Uterus (tissue), 2 donors: Measurements from ENCODE around the gene TRIM41.

Experiments used
- CTCF ChIP-seq, 4 experiments: fragments of 200-600 bp in 2 of 4; fragments of 450-650 bp in 2 of 4; sonication (generic) in 2 of 4; IDR thresholded peaks; one replicate each; pipeline ENCODE4 v1.5.1; 2016 to 2019; ENCODE audit warnings: antibody characterized with exemption in 4 of 4, mild to moderate bottlenecking in 2 of 4, moderate library complexity in 1 of 4
- POLR2A ChIP-seq, 2 donors: fragments of 450-650 bp; IDR thresholded peaks; one replicate each; pipeline ENCODE4 v1.6.1; 2016; ENCODE audit warnings: antibody characterized with exemption in 2 of 2, mild to moderate bottlenecking in 1 of 2, moderate library complexity in 1 of 2

DNA sequence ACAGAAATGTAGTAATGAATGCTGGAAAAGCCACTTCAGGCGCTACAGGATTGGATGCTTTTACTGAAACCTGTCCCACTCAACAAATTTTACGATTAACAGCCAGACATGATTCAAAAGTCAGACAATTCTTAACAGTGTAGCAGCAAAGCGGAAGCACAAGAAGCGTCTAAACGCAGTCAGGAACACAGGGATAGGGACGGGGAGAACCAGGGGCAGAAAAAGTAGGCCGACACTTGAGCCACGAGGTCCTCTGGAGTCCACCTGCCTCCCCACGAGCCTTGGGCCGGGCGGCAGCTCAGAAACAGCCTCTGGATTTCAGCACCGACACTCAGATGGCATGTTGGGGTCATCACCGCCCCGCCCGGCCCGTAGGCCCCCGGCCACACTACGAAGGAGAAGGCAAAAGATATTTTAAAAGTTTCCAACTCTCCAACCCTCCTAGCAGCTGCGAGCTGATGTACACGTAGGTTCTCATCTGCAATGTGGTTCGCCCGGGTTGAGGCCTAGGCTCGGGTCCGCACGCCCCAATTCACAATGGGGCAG is 20.0 kb downstream of the TRIM41 start:
- no peak for TF ChIP-seq CTCF (IDR thresholded peaks at IDR 0.05)
- no peak for TF ChIP-seq POLR2A (IDR thresholded peaks at IDR 0.05)
